Caco-2 (cell line): ENCODE results near the gene N4BP2. TPM values are rescaled to one million over a fixed set of nuclear protein-coding genes. Genes with fewer than 3 reads are reported as not detected.

ENCODE experiments used
- BruUV-seq: library from RNA; stranded (reverse); fragments of 400-500 nt; replicated peaks from 2 replicates; lab custom pipeline; 2021; lab: Mats Ljungman, UMichigan
- CTCF ChIA-PET: fragments of 300-600 bp; sonication (Branson Sonifier 250); formaldehyde crosslinking; loops from one replicate; lab custom pipeline; 2022; ENCODE audit warnings: antibody characterized with exemption; lab: Charles Lee
- POLR2A ChIA-PET: fragments of 300-600 bp; sonication (Branson Sonifier 250); formaldehyde crosslinking; loops from one replicate; lab custom pipeline; 2022; ENCODE audit warnings: antibody characterized with exemption; lab: Charles Lee
- DNase-seq, 2 experiments: peaks; one replicate each; pipeline versions ENCODE4 v3.0.0 to v3.0.0-alpha.2; 2020 to 2022
- H3K27me3 ChIP-seq: replicated peaks from 2 replicates; pipeline ENCODE4 v1.6.0; 2011; ENCODE audit warnings: low read length; ENCODE audit not compliant: control insufficient read depth, insufficient read depth
- H3K36me3 ChIP-seq: 2 replicates; pipeline ENCODE4 v1.5.1; 2011; ENCODE audit warnings: low read length; ENCODE audit not compliant: control insufficient read depth, insufficient read depth
- H3K4me1 ChIP-seq: fragments of 250-450 bp; sonication (Bioruptor Pico); 2 replicates; pipeline ENCODE4 v1.5.1; 2020; ENCODE audit warnings: mild to moderate bottlenecking
- H3K4me3 ChIP-seq: 2 replicates; pipeline ENCODE4 v1.5.1; 2011; ENCODE audit warnings: low read depth, mild to moderate bottlenecking, control low read depth, low read length
- H3K9me3 ChIP-seq: fragments of 250-450 bp; sonication (Bioruptor Pico); 2 replicates; pipeline ENCODE4 v1.5.1; 2020; ENCODE audit warnings: mild to moderate bottlenecking, moderate library complexity
- H3K27ac Mint-ChIP-seq: one replicate; pipeline ENCODE4 v1.8.0; 2022; ENCODE audit warnings: mixed read lengths; ENCODE audit not compliant: unreplicated experiment
- H3K27me3 Mint-ChIP-seq: one replicate; pipeline ENCODE4 v1.8.0; 2022; ENCODE audit warnings: mixed read lengths; ENCODE audit not compliant: insufficient read depth, unreplicated experiment
- H3K36me3 Mint-ChIP-seq: one replicate; pipeline ENCODE4 v1.8.0; 2022; ENCODE audit warnings: mild to moderate bottlenecking, mixed read lengths; ENCODE audit not compliant: insufficient read depth, unreplicated experiment
- H3K4me1 Mint-ChIP-seq: one replicate; pipeline ENCODE4 v1.8.0; 2022; ENCODE audit warnings: low read depth, mixed read lengths; ENCODE audit not compliant: unreplicated experiment
- H3K4me3 Mint-ChIP-seq: one replicate; pipeline ENCODE4 v1.8.0; 2022; ENCODE audit warnings: mild to moderate bottlenecking, moderate library complexity, mixed read lengths; ENCODE audit not compliant: unreplicated experiment
- H3K9me3 Mint-ChIP-seq: one replicate; pipeline ENCODE4 v1.8.0; 2022; ENCODE audit warnings: mixed read lengths; ENCODE audit not compliant: unreplicated experiment
- intact Hi-C: fragments of 100-400 bp; cut with micrococcal nuclease; formaldehyde crosslinking; loops from one replicate; pipeline ENCODE4 v1.10.0; 2022; ENCODE audit not compliant: unreplicated experiment
- total RNA-seq: library from RNA; stranded (reverse); gene quantifications from 2 replicates; pipeline ENCODE4 v1.2.3, GENCODE V29; 2022
- TF ChIP-seq, protein P1 (sequence below), 2 experiments: fragments of 200-600 bp in 1 of 2; IDR thresholded peaks; 1 replicate in 1 of 2; 2 replicates in 1 of 2; pipeline versions ENCODE4 v1.5.1 to v1.8.0; 2011 to 2022; ENCODE audit warnings: antibody characterized with exemption in 1 of 2, control low read depth in 1 of 2, inconsistent platforms in 1 of 2, low read depth in 1 of 2, low read length in 1 of 2, mild to moderate bottlenecking in 1 of 2, moderate library complexity in 1 of 2; ENCODE audit not compliant: insufficient read depth in 1 of 2, severe bottlenecking in 1 of 2, unreplicated experiment in 1 of 2

The N4BP2 gene
- total RNA-seq, 1 experiment from 2014 or later: 28.7 TPM

DNA sequence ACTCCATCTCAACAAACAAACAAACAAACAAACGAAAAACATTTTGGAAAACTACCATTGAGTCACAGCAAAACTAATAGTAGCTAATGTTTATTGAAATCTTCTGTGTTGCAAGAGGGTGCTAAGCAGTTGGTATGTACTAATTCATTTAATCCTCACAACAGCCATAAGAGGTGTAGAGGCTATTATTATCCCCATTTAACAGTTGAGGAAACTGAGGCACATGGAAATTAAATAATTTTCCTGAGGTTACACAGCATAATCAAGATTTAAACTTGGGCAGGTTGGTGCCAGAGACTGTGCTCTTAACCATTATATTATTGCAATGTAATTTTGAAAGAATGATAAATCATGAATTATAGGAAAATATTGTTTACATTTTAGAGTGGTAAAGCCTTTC is 122.7 kb downstream of the N4BP2 start:
- Histone ChIP-seq H3K36me3 (no peaks in the 10 kb centered on the region), H3K9me3 (no peaks in the 10 kb centered on the region), H3K4me3 (no peak overlapping the region), H3K27me3 (no peaks in the 10 kb centered on the region; the same call in 1 of the 2 replicates), H3K4me1 (no peaks in the 10 kb centered on the region)
- no peaks in the 10 kb centered on the region for H3K36me3 Mint-ChIP-seq
- DNase-seq: no peak
- intact Hi-C loops: no loop called here
- no TSS peak for BruUV-seq
- no peak overlapping the region for H3K4me3 Mint-ChIP-seq
- ChIA-PET CTCF (no interaction called here), POLR2A (no interaction called here)
- H3K4me1 Mint-ChIP-seq: no peaks in the 10 kb centered on the region
- no peaks in the 10 kb centered on the region for H3K9me3 Mint-ChIP-seq
- no peak overlapping the region for H3K27ac Mint-ChIP-seq
- no peaks in the 10 kb centered on the region for H3K27me3 Mint-ChIP-seq
- TF ChIP-seq, protein P1, sequence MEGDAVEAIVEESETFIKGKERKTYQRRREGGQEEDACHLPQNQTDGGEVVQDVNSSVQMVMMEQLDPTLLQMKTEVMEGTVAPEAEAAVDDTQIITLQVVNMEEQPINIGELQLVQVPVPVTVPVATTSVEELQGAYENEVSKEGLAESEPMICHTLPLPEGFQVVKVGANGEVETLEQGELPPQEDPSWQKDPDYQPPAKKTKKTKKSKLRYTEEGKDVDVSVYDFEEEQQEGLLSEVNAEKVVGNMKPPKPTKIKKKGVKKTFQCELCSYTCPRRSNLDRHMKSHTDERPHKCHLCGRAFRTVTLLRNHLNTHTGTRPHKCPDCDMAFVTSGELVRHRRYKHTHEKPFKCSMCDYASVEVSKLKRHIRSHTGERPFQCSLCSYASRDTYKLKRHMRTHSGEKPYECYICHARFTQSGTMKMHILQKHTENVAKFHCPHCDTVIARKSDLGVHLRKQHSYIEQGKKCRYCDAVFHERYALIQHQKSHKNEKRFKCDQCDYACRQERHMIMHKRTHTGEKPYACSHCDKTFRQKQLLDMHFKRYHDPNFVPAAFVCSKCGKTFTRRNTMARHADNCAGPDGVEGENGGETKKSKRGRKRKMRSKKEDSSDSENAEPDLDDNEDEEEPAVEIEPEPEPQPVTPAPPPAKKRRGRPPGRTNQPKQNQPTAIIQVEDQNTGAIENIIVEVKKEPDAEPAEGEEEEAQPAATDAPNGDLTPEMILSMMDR (IDR thresholded peaks at IDR 0.05; ENCODE audit: insufficient read depth in 1 of 2, low read depth in 1 of 2, low read length in 1 of 2, severe bottlenecking in 1 of 2, unreplicated experiment in 1 of 2): no peak

DNA sequence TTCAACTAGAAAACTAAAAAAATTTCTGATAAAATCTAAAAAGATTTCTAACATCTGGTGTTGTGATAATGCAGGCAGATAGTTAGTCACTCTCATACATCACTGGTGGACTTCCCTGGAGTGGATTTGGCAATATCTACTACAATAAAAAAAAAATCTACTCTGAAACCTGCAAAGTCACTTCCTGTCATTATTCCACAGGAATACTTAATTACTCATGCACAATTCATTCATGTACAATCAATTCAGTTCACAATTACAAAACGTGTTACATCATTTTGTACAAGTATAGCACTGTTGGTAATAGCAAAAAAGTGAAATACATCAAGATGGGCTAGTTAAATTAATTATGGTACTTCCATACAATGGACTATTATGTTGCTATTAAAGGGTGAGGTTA is 123.7 kb downstream of the N4BP2 start:
- Mint-ChIP-seq H3K36me3 (no peaks in the 10 kb centered on the region), H3K27ac (no peak overlapping the region), H3K4me3 (no peak overlapping the region), H3K9me3 (no peaks in the 10 kb centered on the region), H3K27me3 (no peaks in the 10 kb centered on the region), H3K4me1 (no peaks in the 10 kb centered on the region)
- intact Hi-C loops: no loop called here
- no peaks in the 10 kb centered on the region for H3K4me1 ChIP-seq
- no peaks in the 10 kb centered on the region for H3K36me3 ChIP-seq
- CTCF ChIA-PET: no interaction called here
- BruUV-seq: no TSS peak
- no peak overlapping the region for H3K4me3 ChIP-seq
- POLR2A ChIA-PET: no interaction called here
- H3K9me3 ChIP-seq: no peaks in the 10 kb centered on the region
- H3K27me3 ChIP-seq: no peaks in the 10 kb centered on the region
- no peak for DNase-seq
- TF ChIP-seq, protein P1 (IDR thresholded peaks at IDR 0.05; ENCODE audit: insufficient read depth in 1 of 2, low read depth in 1 of 2, low read length in 1 of 2, severe bottlenecking in 1 of 2, unreplicated experiment in 1 of 2): no peak

DNA sequence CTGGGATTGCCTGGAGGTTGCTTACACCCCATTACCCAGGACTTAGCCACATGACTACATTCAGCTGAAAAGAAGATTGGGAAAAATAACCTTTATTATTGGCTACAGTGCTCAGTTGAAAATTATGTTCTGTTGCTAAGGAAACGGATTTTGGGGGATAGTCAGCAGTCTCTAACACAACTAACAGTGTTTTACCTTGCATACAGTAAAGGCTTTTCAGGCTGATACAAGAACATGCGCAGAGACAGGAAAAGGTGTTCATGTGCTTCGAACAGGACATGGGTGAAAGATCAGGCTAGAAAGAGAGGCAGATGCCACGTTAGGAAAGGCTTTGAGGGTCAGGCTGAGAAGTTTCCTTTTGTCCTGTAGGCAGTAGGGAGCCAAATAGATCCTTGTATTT is 125.4 kb downstream of the N4BP2 start:
- no peak for DNase-seq
- Mint-ChIP-seq H3K36me3 (no peaks in the 10 kb centered on the region), H3K4me3 (no peak overlapping the region), H3K4me1 (no peaks in the 10 kb centered on the region), H3K9me3 (no peaks in the 10 kb centered on the region), H3K27me3 (no peaks in the 10 kb centered on the region), H3K27ac (no peak overlapping the region)
- H3K27me3 ChIP-seq: no peaks in the 10 kb centered on the region
- intact Hi-C loops: no loop called here
- BruUV-seq: no TSS peak
- POLR2A ChIA-PET: no interaction called here
- H3K36me3 ChIP-seq: no peaks in the 10 kb centered on the region
- CTCF ChIA-PET: no interaction called here
- H3K4me3 ChIP-seq: no peak overlapping the region
- TF ChIP-seq, protein P1 (IDR thresholded peaks at IDR 0.05; ENCODE audit: insufficient read depth in 1 of 2, low read depth in 1 of 2, low read length in 1 of 2, severe bottlenecking in 1 of 2, unreplicated experiment in 1 of 2): no peak
- H3K9me3 ChIP-seq: no peaks in the 10 kb centered on the region
- no peaks in the 10 kb centered on the region for H3K4me1 ChIP-seq
